Skeletal muscle satellite cell (primary cell): ENCODE results near the gene TMEM151B.
"Not testable (repeated sequence)": the region's sequence is repeated elsewhere in the genome, so short reads cannot be mapped to it uniquely, and the experiment has no call there.

Experiments used
- H3K27me3 ChIP-seq: 2 replicates; pipeline ENCODE4 v1.7.0; 2013; ENCODE audit warnings: low read length; ENCODE audit not compliant: control insufficient read depth, insufficient read depth
- H3K36me3 ChIP-seq: 2 replicates; pipeline ENCODE4 v1.7.0; 2013; ENCODE audit warnings: mild to moderate bottlenecking, control low read depth, low read length; ENCODE audit not compliant: insufficient read depth
- H3K4me1 ChIP-seq: 2 replicates; pipeline ENCODE4 v1.7.0; 2013; ENCODE audit warnings: low read length; ENCODE audit not compliant: control insufficient read depth, insufficient read depth
- H3K4me2 ChIP-seq: 2 replicates; pipeline ENCODE4 v1.7.0; 2013; ENCODE audit warnings: mild to moderate bottlenecking, low read length
- H3K4me3 ChIP-seq: 2 replicates; pipeline ENCODE4 v1.7.0; 2013; ENCODE audit warnings: low read length
- H3K9ac ChIP-seq: 2 replicates; pipeline ENCODE4 v1.7.0; 2013; ENCODE audit warnings: mild to moderate bottlenecking, low read depth, low read length, moderate library complexity
- H3K9me3 ChIP-seq: replicated peaks from 2 replicates; pipeline ENCODE4 v1.7.0; 2013; ENCODE audit warnings: mild to moderate bottlenecking, control low read depth, low read length

Gene TMEM151B

GRCh38 chr6:44304282-44305199, 34.3 kb downstream of the TMEM151B start:
- no peaks in the 10 kb centered on the region for H3K27me3 ChIP-seq
- H3K4me3 ChIP-seq = no peak overlapping the region
- no peaks in the 10 kb centered on the region for H3K4me1 ChIP-seq
- H3K9ac ChIP-seq = no peak overlapping the region
- no peaks in the 10 kb centered on the region for H3K9me3 ChIP-seq
- H3K4me2 ChIP-seq = no peak overlapping the region
- H3K36me3 ChIP-seq = peaks cover 81% of the 10 kb centered on the region

- Histone ChIP-seq H3K36me3 (peaks cover 86% of the 10 kb centered on the region), H3K4me3 (no peak overlapping the region), H3K4me1 (no peaks in the 10 kb centered on the region), H3K4me2 (no peak overlapping the region), H3K9ac (no peak overlapping the region), H3K27me3 (no peaks in the 10 kb centered on the region), H3K9me3 (no peaks in the 10 kb centered on the region)
Observed at GRCh38 chr6:44305200-44305725, 35.0 kb downstream of the TMEM151B start.

GRCh38 chr6:44306710-44307109, 36.5 kb downstream of the TMEM151B start:
- Histone ChIP-seq H3K4me1 (no peaks in the 10 kb centered on the region), H3K9ac (no peak overlapping the region), H3K9me3 (no peaks in the 10 kb centered on the region), H3K4me2 (no peak overlapping the region), H3K27me3 (no peaks in the 10 kb centered on the region), H3K36me3 (peaks cover 88% of the 10 kb centered on the region), H3K4me3 (no peak overlapping the region)

- no peak overlapping the region for H3K4me3 ChIP-seq
- H3K9ac ChIP-seq = no peak overlapping the region
- H3K36me3 ChIP-seq = peaks cover 83% of the 10 kb centered on the region
- H3K4me1 ChIP-seq = peaks cover 5% of the 10 kb centered on the region
- no peaks in the 10 kb centered on the region for H3K27me3 ChIP-seq
- no peaks in the 10 kb centered on the region for H3K9me3 ChIP-seq
- no peak overlapping the region for H3K4me2 ChIP-seq
Observed at GRCh38 chr6:44307217-44307616, 37.0 kb downstream of the TMEM151B start.

- Histone ChIP-seq H3K9ac (no peak overlapping the region), H3K36me3 (peaks cover 64% of the 10 kb centered on the region), H3K4me1 (peaks cover 8% of the 10 kb centered on the region), H3K4me2 (no peak overlapping the region), H3K27me3 (no peaks in the 10 kb centered on the region), H3K4me3 (no peak overlapping the region), H3K9me3 (no peaks in the 10 kb centered on the region)
Observed at GRCh38 chr6:44309092-44309491, 38.8 kb downstream of the TMEM151B start.

GRCh38 chr6:44309631-44310030, 39.4 kb downstream of the TMEM151B start:
- no peak overlapping the region for H3K9ac ChIP-seq
- H3K4me2 ChIP-seq = no peak overlapping the region
- H3K4me3 ChIP-seq = no peak overlapping the region
- no peaks in the 10 kb centered on the region for H3K9me3 ChIP-seq
- peaks cover 59% of the 10 kb centered on the region for H3K36me3 ChIP-seq
- H3K27me3 ChIP-seq = no peaks in the 10 kb centered on the region
- peaks cover 8% of the 10 kb centered on the region for H3K4me1 ChIP-seq

GRCh38 chr6:44310241-44310640, 40.0 kb downstream of the TMEM151B start:
- H3K9ac ChIP-seq = no peak overlapping the region
- H3K27me3 ChIP-seq = no peaks in the 10 kb centered on the region
- no peaks in the 10 kb centered on the region for H3K9me3 ChIP-seq
- H3K4me1 ChIP-seq = peaks cover 8% of the 10 kb centered on the region
- no peak overlapping the region for H3K4me2 ChIP-seq
- H3K4me3 ChIP-seq = no peak overlapping the region
- H3K36me3 ChIP-seq = peaks cover 54% of the 10 kb centered on the region

- H3K9ac ChIP-seq = no peak overlapping the region
- H3K4me1 ChIP-seq = peaks cover 8% of the 10 kb centered on the region
- no peak overlapping the region for H3K4me3 ChIP-seq
- H3K9me3 ChIP-seq = no peaks in the 10 kb centered on the region
- H3K27me3 ChIP-seq = peaks cover 9% of the 10 kb centered on the region
- no peak overlapping the region for H3K4me2 ChIP-seq
- H3K36me3 ChIP-seq = peaks cover 44% of the 10 kb centered on the region
Observed at GRCh38 chr6:44311304-44311703, 41.1 kb downstream of the TMEM151B start.

- Histone ChIP-seq H3K4me2 (peak overlapping the region; percentile 85), H3K4me3 (no peak overlapping the region), H3K9ac (no peak overlapping the region), H3K27me3 (peaks cover 12% of the 10 kb centered on the region), H3K4me1 (peaks cover 8% of the 10 kb centered on the region), H3K36me3 (peaks cover 40% of the 10 kb centered on the region), H3K9me3 (no peaks in the 10 kb centered on the region)
Observed at GRCh38 chr6:44311767-44312166, 41.5 kb downstream of the TMEM151B start.

GRCh38 chr6:44312901-44313788, 42.9 kb downstream of the TMEM151B start, which contains the start of gene AARS2:
Gene AARS2, minus strand, starts transcription at chr6:44313347. Its CDS starts 24 bp downstream, at chr6:44313323.
- peak within 1 kb of the TSS; percentile 85 for H3K4me2 ChIP-seq
- H3K36me3 ChIP-seq = peaks cover 27% of the 10 kb centered on the region
- peaks cover 15% of the 10 kb centered on the region for H3K27me3 ChIP-seq
- no peaks in the 10 kb centered on the region for H3K9me3 ChIP-seq
- peak within 1 kb of the TSS; percentile 97 for H3K4me3 ChIP-seq
- peaks cover 8% of the 10 kb centered on the region for H3K4me1 ChIP-seq
- H3K9ac ChIP-seq = peak within 1 kb of the TSS; percentile 97

GRCh38 chr6:44314657-44315056, 44.4 kb downstream of the TMEM151B start:
- H3K4me2 ChIP-seq, H3K9ac ChIP-seq, H3K9me3 ChIP-seq, H3K4me1 ChIP-seq, H3K4me3 ChIP-seq: not testable (repeated sequence)
- Histone ChIP-seq H3K27me3 (peaks cover 29% of the 10 kb centered on the region), H3K36me3 (peaks cover 17% of the 10 kb centered on the region)
